GM10266 (cell line): ENCODE data around the gene CNTNAP2.

Source experiments
- DNase-seq: peaks from one replicate; pipeline ENCODE4 v3.0.0; 2012; ENCODE audit errors: extremely low spot score
- CTCF ChIP-seq: IDR thresholded peaks from 2 replicates; pipeline ENCODE4 v1.5.1; 2012; ENCODE audit warnings: mild to moderate bottlenecking, low read depth; ENCODE audit not compliant: control insufficient read depth, insufficient read depth; ENCODE audit errors: missing control alignments

Gene CNTNAP2

GRCh38 chr7:147952918-147953317 is 1836.3 kb downstream of the CNTNAP2 start:
- TF ChIP-seq CTCF = no peak
- DNase-seq = no peak

GRCh38 chr7:147968046-147968610 is 1851.5 kb downstream of the CNTNAP2 start:
- no peak for TF ChIP-seq CTCF
- no peak for DNase-seq

GRCh38 chr7:147971606-147972110 is 1855.1 kb downstream of the CNTNAP2 start:
- TF ChIP-seq CTCF = no peak

GRCh38 chr7:147978201-147978600 is 1861.6 kb downstream of the CNTNAP2 start:
- TF ChIP-seq CTCF = no peak
- no peak for DNase-seq

More at GRCh38 chr7:147971606-147972110, 1855.1 kb downstream of the CNTNAP2 start:
- no peak for DNase-seq

- TF ChIP-seq CTCF = no peak
- no peak for DNase-seq
Measured at GRCh38 chr7:147978651-147979050, 1862.0 kb downstream of the CNTNAP2 start.

- DNase-seq = peak; percentile 6
- no peak for TF ChIP-seq CTCF
Measured at GRCh38 chr7:147980826-147981813, 1864.5 kb downstream of the CNTNAP2 start.
